Natural killer cell (primary cell): Measurements from ENCODE around the gene TMEM80. TPM values are rescaled to one million over a fixed set of nuclear protein-coding genes. Genes with fewer than 3 reads are reported as not detected.

Experiments used
- ATAC-seq, 3 donors: fragments of 150-1000 bp in 2 of 3; fragments of 200-7000 bp in 1 of 3; cut with Tn5 transposase; 1 replicate in 1 of 3; 2 replicates in 2 of 3; pipeline ENCODE4 v1.10.0; 2021; ENCODE audit warnings: mild to moderate bottlenecking in 2 of 3, moderate library complexity in 2 of 3
- DNase-seq, 2 donors: peaks; one replicate each; pipeline versions ENCODE4 v3.0.0 to v3.0.0-alpha.2; 2013 to 2021; ENCODE audit warnings: mixed read lengths in 1 of 2
- H3K27ac ChIP-seq: one replicate; pipeline ENCODE4 v1.5.1; 2013; ENCODE audit warnings: mild to moderate bottlenecking, low read length
- H3K27me3 ChIP-seq: one replicate; pipeline ENCODE4 v1.6.1; 2013; ENCODE audit warnings: low read length; ENCODE audit not compliant: control insufficient read depth, insufficient read depth
- H3K36me3 ChIP-seq: one replicate; pipeline ENCODE4 v1.6.1; 2013; ENCODE audit warnings: low read length; ENCODE audit not compliant: control insufficient read depth, insufficient read depth
- H3K4me1 ChIP-seq: one replicate; pipeline ENCODE4 v1.6.1; 2013; ENCODE audit warnings: low read length; ENCODE audit not compliant: control insufficient read depth, insufficient read depth
- H3K4me3 ChIP-seq: one replicate; pipeline ENCODE4 v1.5.1; 2013; ENCODE audit warnings: low read length
- H3K9me3 ChIP-seq: one replicate; pipeline ENCODE4 v1.6.1; 2013; ENCODE audit warnings: low read length; ENCODE audit not compliant: control insufficient read depth, insufficient read depth
- H3K27ac Mint-ChIP-seq, 2 donors: one replicate each; pipeline ENCODE4 v1.8.0; 2022; ENCODE audit warnings: mild to moderate bottlenecking in 2 of 2, mixed read lengths in 2 of 2, moderate library complexity in 1 of 2
- H3K27me3 Mint-ChIP-seq, 2 donors: one replicate each; pipeline ENCODE4 v1.8.0; 2022; ENCODE audit warnings: low read depth in 2 of 2, mixed read lengths in 2 of 2
- H3K36me3 Mint-ChIP-seq: one replicate; pipeline ENCODE4 v1.8.0; 2022; ENCODE audit warnings: mixed read lengths
- H3K4me1 Mint-ChIP-seq, 2 donors: one replicate each; pipeline ENCODE4 v1.8.0; 2022; ENCODE audit warnings: mixed read lengths in 2 of 2
- H3K4me3 Mint-ChIP-seq: one replicate; pipeline ENCODE4 v1.8.0; 2022; ENCODE audit warnings: mild to moderate bottlenecking, moderate library complexity, mixed read lengths
- H3K9me3 Mint-ChIP-seq, 2 donors: one replicate each; pipeline ENCODE4 v1.8.0; 2022; ENCODE audit warnings: mixed read lengths in 2 of 2
- WGBS: methylation state at CpG from one replicate; pipeline ENCODE4 v1.1.7; 2013; ENCODE audit warnings: missing lambda C conversion rate; ENCODE audit not compliant: insufficient coverage; 5-methylcytosine and 5-hydroxymethylcytosine counted together
- intact Hi-C: fragments of 100-400 bp; cut with micrococcal nuclease; formaldehyde crosslinking; loops from one replicate; pipeline ENCODE4 v1.14.2; 2022
- total RNA-seq, 4 donors: library from RNA; stranded (reverse); fragments of 120-200 nt in 1 of 4; gene quantifications; one replicate each; pipeline versions ENCODE4 v1.2.3 to v1.2.4, GENCODE V29; 2013 to 2022
- TF ChIP-seq, protein P1 (sequence below): fragments of 200-600 bp; IDR thresholded peaks from one replicate; pipeline ENCODE4 v1.8.0; 2022; ENCODE audit warnings: antibody characterized with exemption

TMEM80 gene
- total RNA-seq, 3 donors from 2014 or later (not counting 1 experiment from before 2014, with no cell fraction given) = 17.8 to 42.1 (median 33.0) TPM

DNA sequence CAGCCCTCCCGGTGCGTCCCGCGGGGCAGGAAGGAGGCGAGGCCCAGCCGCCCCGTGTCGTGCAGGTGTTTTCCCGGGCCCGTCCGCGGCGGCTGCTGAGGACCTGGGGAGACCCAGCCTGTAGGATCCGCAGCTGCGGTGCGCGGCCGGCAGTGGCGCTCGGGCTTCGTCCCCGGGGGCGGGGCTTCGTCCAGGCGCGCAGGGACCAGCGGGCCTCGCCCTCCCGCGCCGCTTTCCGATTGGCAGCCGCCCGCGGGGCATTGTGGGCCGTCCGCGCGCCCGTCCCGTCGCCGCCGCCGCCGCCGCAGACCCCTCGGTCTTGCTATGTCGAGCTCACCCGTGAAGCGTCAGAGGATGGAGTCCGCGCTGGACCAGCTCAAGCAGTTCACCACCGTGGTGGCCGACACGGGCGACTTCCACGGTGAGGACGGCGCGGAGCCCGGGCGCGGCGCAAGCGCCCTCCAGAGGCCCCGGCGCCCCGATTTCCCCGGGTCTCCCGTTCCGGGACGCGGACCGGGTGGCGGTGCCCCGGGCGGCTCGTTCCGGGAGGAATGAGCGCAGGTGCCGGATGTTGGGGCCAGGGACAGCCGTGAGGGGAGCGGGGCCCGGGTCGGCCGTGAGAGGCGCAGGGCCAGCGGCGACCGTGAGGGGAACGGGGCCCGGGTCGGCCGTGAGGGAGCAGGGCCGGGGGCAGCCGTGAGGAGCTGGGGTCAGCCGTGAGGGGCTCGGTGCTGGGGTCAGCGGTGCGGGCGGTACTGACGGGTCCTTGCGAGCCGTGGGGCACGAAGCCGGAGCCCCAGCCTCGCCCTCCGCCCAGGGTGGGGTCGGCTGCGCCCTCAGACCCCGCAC, 51.8 kb downstream of the TMEM80 start, which contains the start of gene TALDO1:
Gene TALDO1 (plus strand): TSS at position 307 of the 849 bp plus-strand sequence. CDS start 18 bp downstream, at position 325.
- H3K4me1 ChIP-seq = peaks cover 22% of the 10 kb centered on the region
- intact Hi-C loops = no loop called here
- TF ChIP-seq, protein P1, sequence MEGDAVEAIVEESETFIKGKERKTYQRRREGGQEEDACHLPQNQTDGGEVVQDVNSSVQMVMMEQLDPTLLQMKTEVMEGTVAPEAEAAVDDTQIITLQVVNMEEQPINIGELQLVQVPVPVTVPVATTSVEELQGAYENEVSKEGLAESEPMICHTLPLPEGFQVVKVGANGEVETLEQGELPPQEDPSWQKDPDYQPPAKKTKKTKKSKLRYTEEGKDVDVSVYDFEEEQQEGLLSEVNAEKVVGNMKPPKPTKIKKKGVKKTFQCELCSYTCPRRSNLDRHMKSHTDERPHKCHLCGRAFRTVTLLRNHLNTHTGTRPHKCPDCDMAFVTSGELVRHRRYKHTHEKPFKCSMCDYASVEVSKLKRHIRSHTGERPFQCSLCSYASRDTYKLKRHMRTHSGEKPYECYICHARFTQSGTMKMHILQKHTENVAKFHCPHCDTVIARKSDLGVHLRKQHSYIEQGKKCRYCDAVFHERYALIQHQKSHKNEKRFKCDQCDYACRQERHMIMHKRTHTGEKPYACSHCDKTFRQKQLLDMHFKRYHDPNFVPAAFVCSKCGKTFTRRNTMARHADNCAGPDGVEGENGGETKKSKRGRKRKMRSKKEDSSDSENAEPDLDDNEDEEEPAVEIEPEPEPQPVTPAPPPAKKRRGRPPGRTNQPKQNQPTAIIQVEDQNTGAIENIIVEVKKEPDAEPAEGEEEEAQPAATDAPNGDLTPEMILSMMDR = no peak
- H3K9me3 ChIP-seq = no peaks in the 10 kb centered on the region
- DNase-seq = peak; percentile 77 to 86
- Mint-ChIP-seq H3K4me3 (peak within 1 kb of the TSS; percentile 93), H3K36me3 (no peaks in the 10 kb centered on the region), H3K27me3 (no peaks in the 10 kb centered on the region), H3K27ac (peak within 1 kb of the TSS in 1 of 2 donors; percentile 83), H3K9me3 (no peaks in the 10 kb centered on the region), H3K4me1 (peaks cover 9 to 14% of the 10 kb centered on the region in 2 donors)
- H3K4me3 ChIP-seq = peak within 1 kb of the TSS; percentile 56
- peak; percentile 91 to 93 (median 92) for ATAC-seq
- H3K27ac ChIP-seq = peak within 1 kb of the TSS; percentile 40
- WGBS = under 1% methylated on average over 112 of the region's 112 CpGs
- no peaks in the 10 kb centered on the region for H3K27me3 ChIP-seq
- no peaks in the 10 kb centered on the region for H3K36me3 ChIP-seq

DNA sequence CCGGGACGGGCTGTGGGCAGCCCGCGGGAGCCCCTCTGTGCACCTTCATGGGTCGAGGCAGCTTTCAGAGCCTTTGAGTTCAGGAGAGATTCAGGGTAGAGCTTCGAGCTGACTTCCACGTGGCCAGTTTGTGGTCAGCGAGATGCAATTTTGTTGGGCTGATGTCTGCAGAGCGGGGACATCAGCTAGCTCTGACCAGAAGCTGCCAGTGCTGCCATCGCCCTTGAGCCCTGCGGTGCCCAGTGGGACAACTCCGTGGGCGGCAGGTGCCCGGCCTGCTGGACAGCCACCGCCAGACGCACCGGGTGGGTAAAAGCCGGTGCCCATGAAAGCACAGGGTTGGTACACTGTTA, 52.4 kb downstream of the TMEM80 start:
- Histone ChIP-seq H3K27ac (peak overlapping the region; percentile 40), H3K36me3 (no peaks in the 10 kb centered on the region), H3K9me3 (no peaks in the 10 kb centered on the region), H3K4me1 (peaks cover 22% of the 10 kb centered on the region), H3K27me3 (no peaks in the 10 kb centered on the region), H3K4me3 (peak overlapping the region; percentile 56)
- no peaks in the 10 kb centered on the region for H3K9me3 Mint-ChIP-seq
- H3K27ac Mint-ChIP-seq = peak overlapping the region in 1 of 2 donors; percentile 58
- TF ChIP-seq, protein P1 = no peak
- H3K4me3 Mint-ChIP-seq = peak overlapping the region; percentile 74
- intact Hi-C loops = no loop called here
- ATAC-seq = no peak
- peak in 1 of 2 donors; percentile 22 for DNase-seq
- WGBS = under 1% methylated on average over 18 of the region's 18 CpGs
- no peaks in the 10 kb centered on the region for H3K36me3 Mint-ChIP-seq
- peaks cover 9 to 14% of the 10 kb centered on the region in 2 donors for H3K4me1 Mint-ChIP-seq
- no peaks in the 10 kb centered on the region for H3K27me3 Mint-ChIP-seq

DNA sequence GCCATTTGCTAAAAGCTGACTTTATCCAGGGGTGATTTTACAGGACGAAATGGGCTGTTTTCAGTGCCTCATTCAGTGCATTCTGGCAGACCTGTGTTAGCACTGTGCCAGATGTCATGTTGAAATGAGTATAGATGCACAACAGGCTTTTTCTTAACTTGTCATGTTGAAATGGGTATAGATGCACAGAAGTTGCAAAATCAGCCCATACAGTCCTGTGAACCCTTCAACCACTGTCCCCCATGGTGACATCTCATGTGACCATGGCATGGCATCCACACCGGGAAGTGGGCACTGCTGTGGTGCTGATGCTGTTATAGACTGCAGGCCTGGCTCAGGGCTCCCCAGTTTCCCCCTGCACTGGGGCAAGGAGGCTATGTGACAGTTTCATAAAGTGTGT, 54.1 kb downstream of the TMEM80 start:
- H3K36me3 ChIP-seq = no peaks in the 10 kb centered on the region
- ATAC-seq = no peak
- no peak overlapping the region for H3K27ac ChIP-seq
- H3K4me3 ChIP-seq = no peak overlapping the region
- no peak overlapping the region for H3K27ac Mint-ChIP-seq
- no peaks in the 10 kb centered on the region for H3K9me3 Mint-ChIP-seq
- peaks cover 22% of the 10 kb centered on the region for H3K4me1 ChIP-seq
- no peaks in the 10 kb centered on the region for H3K36me3 Mint-ChIP-seq
- H3K27me3 Mint-ChIP-seq = no peaks in the 10 kb centered on the region
- no peaks in the 10 kb centered on the region for H3K27me3 ChIP-seq
- H3K4me1 Mint-ChIP-seq = peaks cover 9 to 14% of the 10 kb centered on the region in 2 donors
- TF ChIP-seq, protein P1 = no peak
- no peak for DNase-seq
- WGBS = 51% methylated on average over 2 of the region's 2 CpGs
- H3K4me3 Mint-ChIP-seq = peak overlapping the region; percentile 55
- no peaks in the 10 kb centered on the region for H3K9me3 ChIP-seq
- intact Hi-C loops = no loop called here

Other genes with a start within 250 kb of the TMEM80 start
- 10 to 100 TPM; 21.5 to 25.1 (median 23.4) TPM for gene PTDSS2, start 245.5 kb upstream of the TMEM80 start, total RNA-seq
- 100 to 1,000 TPM; 113 to 120 (median 118) TPM for gene RNH1, start 188.6 kb upstream of the TMEM80 start, total RNA-seq
- gene HRAS, start 160.2 kb upstream of the TMEM80 start, total RNA-seq = 10 to 100 TPM; 27.6 to 35.0 (median 30.6) TPM
- 1 to 10 TPM; 1.5 to 2.4 (median 2.2) TPM for gene LRRC56, start 158.3 kb upstream of the TMEM80 start, total RNA-seq
- gene LMNTD2, start 135.1 kb upstream of the TMEM80 start, total RNA-seq = 1 to 10 TPM; 3.5 to 5.2 (median 5.0) TPM
- gene RASSF7, start 134.8 kb upstream of the TMEM80 start, total RNA-seq = 10 to 100 TPM; 19.0 to 21.7 (median 20.0) TPM
- gene PHRF1, start 119.3 kb upstream of the TMEM80 start, total RNA-seq = 10 to 100 TPM; 46.1 to 52.0 (median 46.9) TPM
- 10 to 100 TPM; 63.3 to 97.3 (median 77.3) TPM for gene IRF7, start 79.9 kb upstream of the TMEM80 start, total RNA-seq
- gene CDHR5, start 70.9 kb upstream of the TMEM80 start, total RNA-seq = not detected
- not detected for gene SCT, start 68.6 kb upstream of the TMEM80 start, total RNA-seq
- 1 to 10 TPM in 1 of 3 donors, under 1 TPM in 2; 0.49 to 1.2 (median 0.61) TPM for gene DRD4, start 58.5 kb upstream of the TMEM80 start, total RNA-seq
- 10 to 100 TPM; 25.9 to 26.9 (median 26.8) TPM for gene DEAF1, start 594 bp upstream of the TMEM80 start, total RNA-seq
- 10 to 100 TPM in 1 of 3 donors, 1 to 10 TPM in 2; 6.9 to 10.9 (median 9.3) TPM for gene EPS8L2, start 10.4 kb downstream of the TMEM80 start, total RNA-seq
- 10 to 100 TPM; 46.1 to 94.8 (median 55.4) TPM for gene TALDO1, start 51.6 kb downstream of the TMEM80 start, total RNA-seq
- 10 to 100 TPM; 40.4 to 43.1 (median 42.1) TPM for gene GATD1, start 81.7 kb downstream of the TMEM80 start, total RNA-seq
- gene CEND1, start 94.3 kb downstream of the TMEM80 start, total RNA-seq = not detected
- gene SLC25A22, start 102.5 kb downstream of the TMEM80 start, total RNA-seq = 10 to 100 TPM; 22.8 to 34.6 (median 31.5) TPM
- 10 to 100 TPM; 24.3 to 30.9 (median 25.2) TPM for gene PIDD1, start 109.4 kb downstream of the TMEM80 start, total RNA-seq
- gene RPLP2, start 114.2 kb downstream of the TMEM80 start, total RNA-seq = 1,000 to 10,000 TPM; 1,482 to 1,846 (median 1,534) TPM
- gene PNPLA2, start 123.1 kb downstream of the TMEM80 start, total RNA-seq = 100 to 1,000 TPM; 184 to 218 (median 201) TPM
- gene CRACR2B, start 132.1 kb downstream of the TMEM80 start, total RNA-seq = 10 to 100 TPM in 1 of 3 donors, 1 to 10 TPM in 2; 3.4 to 10.1 (median 3.8) TPM
- 10 to 100 TPM; 40.9 to 68.3 (median 52.9) TPM for gene CD151, start 137.1 kb downstream of the TMEM80 start, total RNA-seq
- 10 to 100 TPM; 48.2 to 63.8 (median 61.2) TPM for gene POLR2L, start 146.7 kb downstream of the TMEM80 start, total RNA-seq
- 10 to 100 TPM; 11.2 to 18.6 (median 14.6) TPM for gene TSPAN4, start 147.0 kb downstream of the TMEM80 start, total RNA-seq
- 10 to 100 TPM; 32.6 to 40.3 (median 33.2) TPM for gene CHID1, start 215.0 kb downstream of the TMEM80 start, total RNA-seq
- gene AP2A2, start 230.1 kb downstream of the TMEM80 start, total RNA-seq = 100 to 1,000 TPM in 1 of 3 donors, 10 to 100 TPM in 2; 57.2 to 120 (median 82.9) TPM